H54 (cell line): ENCODE data around the gene TROAP.

Experiments
- DNase-seq: peaks from one replicate; pipeline ENCODE4 v3.0.0; 2011; ENCODE audit warnings: low spot score, mixed read lengths; ENCODE audit not compliant: insufficient read length
- FAIRE-seq: peaks from 3 replicates; lab custom pipeline; 2011; peaks lifted over from hg19 to GRCh38; lab: Jason Lieb, UNC
- POLR2A ChIP-seq: IDR thresholded peaks from 2 replicates; pipeline ENCODE4 v1.6.1; 2011; ENCODE audit warnings: low read depth, mild to moderate bottlenecking, low read length

The TROAP gene

GRCh38 chr12:49339464-49339861 lies 16.4 kb downstream of the TROAP start:
- no peak for FAIRE-seq
- DNase-seq, result no peak
- no peak for TF ChIP-seq POLR2A

- TF ChIP-seq POLR2A, result no peak
- FAIRE-seq (no peak), DNase-seq (no peak)
Measured at GRCh38 chr12:49340095-49340870, 17.2 kb downstream of the TROAP start.

- TF ChIP-seq POLR2A, result no peak
- DNase-seq, result no peak
- FAIRE-seq, result no peak
Measured at GRCh38 chr12:49340971-49341776, 18.1 kb downstream of the TROAP start.

GRCh38 chr12:49341777-49342065 lies 18.7 kb downstream of the TROAP start:
- FAIRE-seq (no peak), DNase-seq (no peak)
- no peak for TF ChIP-seq POLR2A

GRCh38 chr12:49342066-49342913 lies 19.2 kb downstream of the TROAP start:
- FAIRE-seq, result no peak

GRCh38 chr12:49342914-49343731 lies 20.1 kb downstream of the TROAP start:
- no peak for DNase-seq
- TF ChIP-seq POLR2A, result no peak
- FAIRE-seq, result no peak

More at GRCh38 chr12:49342066-49342913, 19.2 kb downstream of the TROAP start:
- no peak for TF ChIP-seq POLR2A
- peak; percentile 87 for DNase-seq

- no peak for FAIRE-seq
- TF ChIP-seq POLR2A, result no peak
Measured at GRCh38 chr12:49344486-49345050, 21.5 kb downstream of the TROAP start.

GRCh38 chr12:49345051-49345824 lies 22.2 kb downstream of the TROAP start:
- no peak for TF ChIP-seq POLR2A
- FAIRE-seq (no peak), DNase-seq (no peak)

More at GRCh38 chr12:49344486-49345050, 21.5 kb downstream of the TROAP start:
- no peak for DNase-seq

GRCh38 chr12:49345825-49346658 lies 23.0 kb downstream of the TROAP start:
- no peak for FAIRE-seq
- no peak for TF ChIP-seq POLR2A
- no peak for DNase-seq

- no peak for DNase-seq
- no peak for TF ChIP-seq POLR2A
- no peak for FAIRE-seq
Measured at GRCh38 chr12:49346659-49347310, 23.7 kb downstream of the TROAP start, which contains the start of gene DNAJC22. DNAJC22 (plus strand) TSS chr12:49346888; CDS start chr12:49348873, 1,985 bp downstream.
